HG03439 (cell line): ENCODE measurements around the gene URM1.

Experiments used
- ATAC-seq: cut with Tn5 transposase; IDR thresholded peaks from one replicate; pipeline ENCODE4 v1.9.1; 2021; ENCODE audit warnings: mild to moderate bottlenecking, moderate library complexity; ENCODE audit not compliant: unreplicated experiment

Gene URM1

DNA sequence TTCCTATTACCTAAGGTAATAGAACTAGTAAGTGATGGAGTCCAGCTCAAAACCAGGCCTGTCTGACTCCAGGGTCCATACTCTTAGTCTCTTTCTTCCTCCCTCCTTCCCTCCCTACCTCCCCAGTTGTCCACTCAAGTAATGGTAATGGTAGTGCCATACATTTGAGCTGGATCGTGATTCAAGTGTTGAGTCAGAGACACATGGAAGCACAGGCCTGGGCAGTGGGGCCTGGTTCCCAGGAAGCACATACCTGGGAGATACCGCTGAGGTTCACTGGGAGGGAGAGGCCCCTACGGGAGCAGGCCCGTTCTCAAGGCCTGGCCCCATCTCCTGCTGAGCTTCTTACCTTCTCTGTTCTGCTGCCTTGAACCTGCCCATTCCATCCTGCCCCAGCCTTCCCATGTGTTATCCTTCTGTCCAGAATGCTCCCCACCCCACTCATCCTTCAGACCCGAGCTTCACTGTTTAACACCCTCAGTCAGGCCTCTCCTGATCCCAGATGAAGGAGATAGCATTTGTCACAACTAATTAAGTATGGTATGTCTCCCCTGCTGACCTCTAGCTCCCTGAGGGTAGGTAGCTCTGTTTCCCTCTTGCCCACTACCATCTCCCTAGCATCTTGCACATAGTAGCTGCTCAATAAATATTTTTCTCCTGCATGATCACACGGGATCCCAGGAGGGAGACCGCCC is 13.8 kb downstream of the URM1 start:
- ATAC-seq, result no peak

DNA sequence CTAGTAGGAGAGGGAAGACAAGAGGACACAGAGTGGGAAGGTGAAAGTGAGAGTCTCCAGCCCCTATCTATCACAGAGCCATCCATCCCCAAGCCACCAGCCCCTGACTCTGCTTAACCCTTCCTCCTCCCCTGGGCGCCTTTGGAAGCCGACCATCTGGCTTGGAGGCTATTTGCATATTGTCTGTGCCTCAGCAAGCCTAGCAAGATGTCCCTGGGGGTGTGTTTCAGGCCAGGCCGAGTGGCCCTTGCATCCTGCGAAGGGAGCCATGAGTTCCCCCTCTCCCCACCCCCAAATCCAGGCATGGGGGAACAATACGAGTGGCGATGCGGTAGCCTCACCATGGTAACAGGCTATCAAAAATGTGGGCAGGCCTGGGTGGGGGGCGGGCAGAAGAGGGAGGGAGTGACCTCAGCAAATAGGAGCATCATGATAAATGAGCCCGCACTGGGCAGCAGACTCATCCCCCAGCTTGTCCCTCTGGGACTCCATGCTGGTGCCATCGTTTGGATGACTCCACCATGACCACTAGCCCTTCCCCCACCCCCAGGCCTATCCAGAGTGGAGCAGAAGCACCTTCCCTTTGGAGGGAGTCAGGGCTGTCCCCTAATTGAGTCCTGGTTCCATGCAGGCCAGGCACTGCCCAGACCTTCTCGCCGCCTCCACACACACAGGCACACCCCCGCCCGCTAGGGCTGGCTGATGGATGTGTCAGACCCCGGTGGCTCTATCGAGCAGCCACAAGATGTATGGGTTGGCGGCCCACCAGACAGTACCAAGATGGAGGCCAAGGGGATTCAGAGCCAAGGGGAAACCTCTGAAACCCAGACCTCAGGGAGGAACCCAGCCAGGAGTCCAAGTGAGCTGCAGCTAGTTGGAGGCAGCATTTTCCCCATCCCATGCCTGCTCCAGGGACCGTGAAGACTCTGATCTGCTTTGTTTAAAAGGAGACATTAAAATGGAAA is 14.6 kb downstream of the URM1 start:
- ATAC-seq, result no peak

DNA sequence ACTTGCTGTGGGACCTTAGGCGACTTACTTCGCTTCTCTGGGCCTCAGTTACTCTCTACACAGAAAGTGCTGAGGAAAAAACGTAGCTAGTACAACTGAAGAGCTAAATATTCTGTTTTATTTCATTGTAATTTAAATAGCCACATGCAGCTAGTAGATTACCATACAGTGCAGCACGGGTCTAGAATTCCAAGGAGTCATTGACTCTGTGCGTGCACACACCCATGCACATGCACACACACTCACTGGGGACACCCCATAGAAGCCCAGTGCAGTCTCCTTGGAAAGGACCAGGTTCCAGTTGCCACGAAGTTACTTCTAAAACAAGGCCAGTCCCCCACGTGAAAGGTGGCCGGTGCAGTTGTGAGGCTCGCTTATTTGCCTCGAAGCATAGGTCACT is 17.0 kb downstream of the URM1 start:
- ATAC-seq, result no peak

DNA sequence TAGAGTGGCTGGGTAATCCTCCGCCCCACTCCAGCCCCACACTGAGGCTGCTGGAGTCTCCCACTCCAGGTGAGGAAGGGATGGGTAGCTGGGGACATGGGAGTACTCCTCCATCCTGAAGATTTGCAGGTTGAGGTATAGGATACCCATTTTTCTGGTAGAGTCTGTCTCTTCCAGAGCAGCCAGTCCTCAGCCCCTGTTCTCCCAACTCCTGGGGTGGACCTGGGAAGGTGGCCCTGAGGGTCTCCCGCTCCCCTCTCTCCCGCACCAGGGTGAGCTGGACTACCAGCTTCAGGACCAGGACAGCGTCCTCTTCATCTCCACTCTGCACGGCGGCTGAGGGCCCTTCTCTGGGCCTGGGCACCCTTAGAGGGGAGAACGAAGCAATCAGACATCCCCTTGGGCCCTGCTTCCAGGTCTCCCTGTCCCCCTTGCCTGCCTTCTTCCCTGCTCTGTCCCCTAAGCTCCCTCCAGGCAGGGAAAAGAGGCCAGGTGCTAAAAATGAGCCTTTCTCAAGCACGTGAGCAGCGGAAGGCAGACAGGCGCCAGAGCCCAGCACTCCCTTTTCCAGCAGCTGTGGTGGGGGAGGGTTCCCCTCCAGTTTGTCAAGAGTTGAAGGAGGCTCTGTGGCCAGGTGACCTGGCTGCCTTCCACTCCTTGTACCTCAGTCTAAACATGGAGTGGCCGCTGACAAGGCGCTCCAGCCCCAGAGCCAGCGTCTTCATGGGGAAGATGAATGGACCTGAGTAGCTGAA is 18.4 kb downstream of the URM1 start:
- ATAC-seq, result no peak

GRCh38 chr9:128390150-128390812 is 19.1 kb downstream of the URM1 start:
- no peak for ATAC-seq

DNA sequence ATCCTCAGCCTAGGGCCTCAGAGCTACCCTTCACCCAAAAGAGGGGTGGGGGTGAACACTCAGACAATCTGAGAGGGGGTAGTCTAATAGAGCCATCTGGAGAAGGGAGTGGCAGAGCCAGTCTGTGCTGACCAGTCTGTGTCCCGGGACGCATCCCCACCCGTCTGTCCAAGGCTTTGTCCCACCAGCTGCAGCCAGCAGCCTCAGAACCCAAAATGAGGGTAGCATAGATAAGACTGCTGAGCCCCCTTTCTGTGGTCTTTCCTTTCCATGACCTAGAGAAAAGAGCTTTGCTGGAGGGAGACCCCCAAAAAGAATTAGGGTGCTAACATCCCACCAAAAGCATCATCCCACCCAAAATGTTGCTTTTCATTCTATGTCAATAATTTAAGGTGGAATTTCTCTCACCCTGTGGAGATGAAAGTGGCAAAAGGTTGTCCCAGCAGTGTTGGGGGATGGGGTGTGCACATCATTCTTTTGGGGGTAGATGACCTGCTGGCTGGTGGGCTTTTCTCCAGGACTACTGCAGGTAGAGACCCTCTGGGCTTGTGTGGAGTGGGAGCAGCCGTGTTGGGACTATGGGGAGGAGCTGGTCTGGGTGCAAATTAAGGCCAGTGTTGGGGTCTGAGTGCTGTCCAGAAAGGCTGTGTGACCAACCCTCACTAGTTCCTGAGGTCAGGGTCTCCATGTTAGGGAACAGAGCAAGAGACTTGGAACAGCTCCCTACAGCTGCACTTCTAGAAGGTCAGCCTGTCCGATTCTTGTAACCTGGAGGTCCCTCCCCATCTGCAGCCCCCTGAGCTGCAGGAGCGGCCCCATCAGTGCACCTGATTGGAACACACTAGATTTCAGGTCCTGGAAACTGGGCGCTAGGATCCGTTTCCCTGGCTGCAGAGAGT is 19.9 kb downstream of the URM1 start:
- no peak for ATAC-seq

DNA sequence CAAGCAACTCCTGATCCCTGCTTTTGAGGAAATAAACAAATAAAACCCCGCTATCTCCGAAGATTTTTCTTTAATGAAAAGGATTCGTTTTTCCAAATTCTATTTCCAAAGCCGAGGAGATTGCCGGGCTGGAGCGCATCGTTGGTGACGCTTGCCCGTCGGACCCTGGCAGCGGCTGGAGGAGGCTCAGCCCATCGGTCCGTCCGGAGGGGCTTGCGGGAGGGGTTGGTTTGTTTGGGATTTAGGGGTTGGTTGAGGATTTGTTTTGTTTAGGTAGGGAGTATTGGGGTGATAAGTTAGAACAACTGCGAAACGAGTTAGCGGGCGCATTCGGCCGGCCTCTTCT is 20.8 kb downstream of the URM1 start:
- ATAC-seq, result no peak

DNA sequence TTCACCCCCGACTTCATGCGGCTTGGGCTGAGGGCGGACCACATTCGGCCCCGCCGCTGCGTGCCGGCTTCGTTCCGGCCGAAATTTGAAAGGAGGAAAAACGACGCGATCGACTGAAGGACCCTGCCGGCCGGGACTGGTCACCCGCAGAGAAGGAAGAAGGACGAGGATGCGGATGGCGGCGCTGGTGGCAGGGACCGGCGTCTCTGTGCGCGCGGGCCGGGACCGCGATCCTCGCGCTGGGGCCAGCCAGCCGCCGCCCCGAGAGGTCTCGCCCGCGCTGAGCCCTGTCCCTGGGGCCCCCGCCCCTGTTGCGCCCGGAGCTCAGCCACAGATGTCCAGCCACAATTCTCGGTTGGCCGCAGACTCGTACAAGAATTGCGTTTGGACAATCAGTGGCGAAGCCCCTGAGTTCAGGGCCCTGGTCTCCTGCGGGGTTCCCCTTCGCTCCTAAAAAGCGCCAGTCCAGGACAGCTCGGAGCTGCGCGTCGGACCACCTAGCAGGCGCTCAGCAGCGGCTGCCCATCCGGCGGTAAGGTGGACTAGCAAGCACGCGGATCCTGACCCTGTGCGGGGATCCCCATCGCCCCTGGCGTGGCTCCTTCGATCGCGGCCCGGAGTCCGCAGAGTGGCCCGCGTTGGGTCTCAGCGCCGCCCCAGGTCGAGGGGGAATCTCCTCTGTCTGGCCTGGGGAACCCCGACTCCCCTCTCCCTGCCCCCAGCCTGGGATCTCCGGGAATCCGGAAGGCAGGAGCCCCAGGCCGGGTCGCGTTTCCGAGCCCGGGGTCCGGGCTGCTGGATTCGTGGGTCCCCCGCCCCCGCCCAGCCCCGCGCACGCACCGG is 21.3 kb downstream of the URM1 start:
- no peak for ATAC-seq

GRCh38 chr9:128393145-128393775 is 22.1 kb downstream of the URM1 start:
- ATAC-seq, result no peak

- ATAC-seq, result no peak
Observed at GRCh38 chr9:128393970-128394369, 22.8 kb downstream of the URM1 start.

DNA sequence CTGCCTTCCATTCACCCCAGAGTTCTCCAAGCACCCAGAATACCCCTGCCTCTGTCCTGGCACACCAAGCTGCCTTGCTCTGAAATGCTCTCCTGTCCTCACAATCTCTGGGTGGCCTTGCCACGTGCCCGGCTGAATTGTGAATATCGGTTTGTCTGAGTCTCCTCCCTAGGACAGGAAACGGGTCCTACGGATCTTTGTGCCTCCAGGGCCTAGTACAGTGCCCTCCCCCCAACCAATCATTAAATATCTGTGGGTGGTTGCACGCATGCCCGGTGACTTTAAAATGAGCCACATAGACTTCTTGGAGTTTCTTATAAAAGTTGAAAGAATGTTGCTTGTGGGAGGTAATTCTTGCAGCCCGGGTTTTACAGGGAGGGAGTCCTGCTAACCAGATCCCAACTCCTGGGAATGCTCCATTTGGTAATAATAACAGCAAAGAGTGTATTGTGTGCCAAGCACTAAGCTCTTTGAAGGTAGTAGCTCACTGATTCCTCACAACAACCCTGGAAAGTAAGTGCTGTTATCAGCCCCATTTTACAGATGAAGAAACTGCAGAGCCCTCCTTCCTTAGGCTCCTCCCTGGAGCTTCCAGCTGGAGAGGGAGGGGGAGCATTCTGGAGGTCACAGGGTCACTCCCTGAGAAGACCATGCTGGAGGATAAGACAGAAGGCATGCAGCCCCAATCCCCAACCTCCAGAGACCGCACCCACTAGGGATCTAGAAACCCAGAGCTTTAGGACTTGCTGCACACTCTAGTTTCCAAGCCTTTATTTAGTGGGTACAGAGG is 23.4 kb downstream of the URM1 start:
- no peak for ATAC-seq

GRCh38 chr9:128396970-128397613 is 25.9 kb downstream of the URM1 start:
- ATAC-seq, result no peak

DNA sequence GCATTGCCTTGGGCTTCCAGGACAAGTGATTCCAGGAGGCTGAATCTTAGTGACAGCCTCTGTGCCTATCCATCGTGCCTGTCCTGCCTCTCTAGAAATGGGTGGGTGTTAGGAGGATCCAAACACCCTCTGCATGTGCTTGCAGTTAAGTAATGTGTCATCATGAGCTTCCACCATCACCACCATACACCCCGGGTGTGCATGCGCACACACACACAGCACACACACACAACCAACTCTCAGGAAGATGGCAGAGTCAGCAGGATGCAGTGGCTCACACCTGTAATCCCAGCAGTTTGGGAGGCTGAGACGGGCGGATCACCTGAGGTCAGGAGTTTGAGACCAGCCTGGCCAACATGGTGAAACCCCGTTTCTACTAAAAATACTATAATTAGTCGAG is 26.7 kb downstream of the URM1 start:
- ATAC-seq, result no peak

- ATAC-seq, result no peak
Observed at GRCh38 chr9:128399861-128400260, 28.7 kb downstream of the URM1 start.

- no peak for ATAC-seq
Observed at GRCh38 chr9:128404560-128404959, 33.4 kb downstream of the URM1 start.

DNA sequence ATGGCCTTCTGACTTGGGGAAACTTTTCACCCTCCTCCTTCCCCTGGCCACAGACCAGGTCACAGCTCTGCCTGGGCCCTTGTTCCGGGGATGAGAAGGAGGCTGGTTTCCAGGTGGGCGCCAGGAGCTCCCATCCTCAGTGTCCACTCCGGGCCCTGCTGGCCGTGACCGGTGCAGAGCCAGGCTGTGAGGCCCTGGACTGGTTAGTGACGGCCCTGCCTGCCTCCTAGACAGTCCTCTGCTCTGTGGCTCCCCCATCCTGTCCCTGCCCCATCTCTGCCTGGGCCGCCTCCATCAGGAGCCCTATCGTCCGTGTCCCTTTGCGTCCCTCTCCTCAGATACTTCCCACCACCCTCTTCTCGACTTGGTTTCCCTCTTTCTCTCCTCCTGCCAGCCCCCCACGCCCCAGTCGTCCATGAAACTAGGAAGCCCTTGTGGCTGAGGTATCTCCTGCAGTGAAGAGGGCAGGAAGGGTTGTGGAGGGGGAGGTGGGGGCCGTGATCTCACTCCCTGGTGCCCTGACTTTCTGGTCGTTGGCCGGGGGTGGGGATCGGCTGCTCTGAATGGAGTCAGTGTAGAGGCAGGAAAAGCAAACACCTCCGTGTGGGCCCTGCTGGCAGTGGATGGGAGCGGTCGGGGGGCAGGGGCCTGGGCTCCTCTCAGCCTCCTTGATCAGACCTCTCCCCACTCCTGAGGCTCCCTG is 34.1 kb downstream of the URM1 start:
- ATAC-seq, result no peak

- ATAC-seq, result no peak
Observed at GRCh38 chr9:128405780-128406171, 34.6 kb downstream of the URM1 start.
